ENCODE data around the gene TOMM5.
"Not testable (repeated sequence)": the region's sequence is repeated elsewhere in the genome, so short reads cannot be mapped to it uniquely, and the experiment has no call there.

TOMM5 gene

DNA sequence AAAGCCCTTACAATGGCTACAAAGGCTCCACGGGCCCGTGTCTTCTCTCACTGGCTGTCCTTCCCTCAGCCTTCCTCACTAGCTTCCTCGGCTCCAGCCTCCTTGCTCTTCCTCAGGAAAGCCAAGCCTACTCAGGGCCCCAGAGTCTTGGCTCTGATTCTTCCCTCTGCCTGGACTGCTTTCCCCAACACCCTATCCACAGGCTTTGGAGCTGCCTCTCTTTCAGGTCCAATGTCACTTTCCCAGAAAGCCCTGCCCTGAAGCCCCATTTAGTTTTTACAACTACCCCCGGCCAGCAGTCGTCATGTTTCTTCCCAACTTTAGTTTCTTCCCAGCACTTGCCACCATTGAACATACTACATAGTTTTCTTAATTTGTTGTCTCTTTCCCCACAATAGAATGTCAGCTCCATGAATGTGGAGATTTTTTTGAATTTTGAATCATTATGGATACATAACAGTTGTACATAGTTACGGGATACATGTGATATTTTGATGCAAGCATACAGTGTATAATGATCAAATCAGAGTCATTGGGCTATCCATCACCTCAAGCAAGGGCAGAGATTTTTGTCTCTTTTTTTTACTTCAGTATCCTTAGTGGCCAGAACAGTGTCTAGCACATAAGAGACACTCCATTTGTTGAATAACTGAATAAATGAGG, 17.5 kb upstream of the TOMM5 start:
- TF ChIP-seq, protein P1, sequence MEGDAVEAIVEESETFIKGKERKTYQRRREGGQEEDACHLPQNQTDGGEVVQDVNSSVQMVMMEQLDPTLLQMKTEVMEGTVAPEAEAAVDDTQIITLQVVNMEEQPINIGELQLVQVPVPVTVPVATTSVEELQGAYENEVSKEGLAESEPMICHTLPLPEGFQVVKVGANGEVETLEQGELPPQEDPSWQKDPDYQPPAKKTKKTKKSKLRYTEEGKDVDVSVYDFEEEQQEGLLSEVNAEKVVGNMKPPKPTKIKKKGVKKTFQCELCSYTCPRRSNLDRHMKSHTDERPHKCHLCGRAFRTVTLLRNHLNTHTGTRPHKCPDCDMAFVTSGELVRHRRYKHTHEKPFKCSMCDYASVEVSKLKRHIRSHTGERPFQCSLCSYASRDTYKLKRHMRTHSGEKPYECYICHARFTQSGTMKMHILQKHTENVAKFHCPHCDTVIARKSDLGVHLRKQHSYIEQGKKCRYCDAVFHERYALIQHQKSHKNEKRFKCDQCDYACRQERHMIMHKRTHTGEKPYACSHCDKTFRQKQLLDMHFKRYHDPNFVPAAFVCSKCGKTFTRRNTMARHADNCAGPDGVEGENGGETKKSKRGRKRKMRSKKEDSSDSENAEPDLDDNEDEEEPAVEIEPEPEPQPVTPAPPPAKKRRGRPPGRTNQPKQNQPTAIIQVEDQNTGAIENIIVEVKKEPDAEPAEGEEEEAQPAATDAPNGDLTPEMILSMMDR (IDR thresholded peaks at IDR 0.05; ENCODE audit: low read depth, low read length) = no peak
- Histone ChIP-seq H3K9me3 (no peaks in the 10 kb centered on the region), H3K27me3 (no peaks in the 10 kb centered on the region), H3K4me3 (ENCODE audit: low read depth, low read length) (no peak overlapping the region), H3K4me1 (no peaks in the 10 kb centered on the region; the same call in 1 of the 2 replicates), H3K36me3 (no peaks in the 10 kb centered on the region)
- no peak for DNase-seq

DNA sequence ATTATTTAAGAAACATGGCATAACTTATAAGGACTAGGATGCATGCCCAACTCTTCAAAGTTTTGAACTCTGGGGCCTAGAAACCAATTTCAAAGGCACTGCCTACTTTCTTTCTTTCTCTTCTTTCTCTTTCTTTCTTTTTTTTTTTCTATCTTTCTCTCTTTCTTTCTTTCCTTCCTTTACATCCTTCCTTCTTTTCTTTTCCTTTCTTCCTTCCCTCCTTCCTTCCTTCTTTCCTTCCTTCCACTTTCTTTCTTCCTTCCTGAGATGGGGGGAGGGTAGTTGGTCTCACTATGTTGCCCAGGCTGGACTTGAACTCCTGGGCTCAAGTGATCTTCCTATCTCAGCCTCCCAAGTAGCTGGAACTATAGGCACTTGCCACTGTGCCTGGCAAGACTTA, 15.9 kb upstream of the TOMM5 start:
- DNase-seq = no peak
- no peaks in the 10 kb centered on the region for H3K36me3 ChIP-seq
- no peaks in the 10 kb centered on the region for H3K27me3 ChIP-seq
- H3K9me3 ChIP-seq = no peaks in the 10 kb centered on the region
- H3K4me1 ChIP-seq = no peaks in the 10 kb centered on the region; the same call in 1 of the 2 replicates
- no peak overlapping the region for H3K4me3 ChIP-seq (ENCODE audit: low read depth, low read length)
- TF ChIP-seq, protein P1 (IDR thresholded peaks at IDR 0.05; ENCODE audit: low read depth, low read length) = no peak

DNA sequence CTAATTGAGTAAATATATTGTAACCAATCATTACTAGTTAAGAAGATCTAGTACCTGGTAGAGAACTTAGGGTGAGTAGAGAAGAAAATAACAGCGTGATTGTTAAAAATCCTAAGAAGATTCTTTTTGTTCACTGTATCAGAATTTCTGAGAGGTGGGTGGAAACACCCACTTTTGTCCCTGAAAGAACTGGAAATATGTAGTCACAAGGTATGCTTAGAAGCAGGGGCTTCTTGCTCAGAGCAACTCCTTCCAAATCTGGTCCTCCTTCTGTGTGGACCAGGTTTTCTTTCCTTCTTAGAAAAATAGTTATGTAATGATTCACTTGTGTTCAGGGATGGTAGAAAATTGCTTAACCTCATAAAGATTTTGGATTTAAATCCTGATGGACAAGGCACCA, 11.9 kb upstream of the TOMM5 start:
- no peaks in the 10 kb centered on the region for H3K27me3 ChIP-seq
- H3K4me1 ChIP-seq = peaks cover 6% of the 10 kb centered on the region; the same call in 1 of the 2 replicates
- no peaks in the 10 kb centered on the region for H3K36me3 ChIP-seq
- H3K4me3 ChIP-seq (ENCODE audit: low read depth, low read length) = no peak overlapping the region
- TF ChIP-seq, protein P1 (IDR thresholded peaks at IDR 0.05; ENCODE audit: low read depth, low read length) = no peak
- no peak for DNase-seq
- no peaks in the 10 kb centered on the region for H3K9me3 ChIP-seq

DNA sequence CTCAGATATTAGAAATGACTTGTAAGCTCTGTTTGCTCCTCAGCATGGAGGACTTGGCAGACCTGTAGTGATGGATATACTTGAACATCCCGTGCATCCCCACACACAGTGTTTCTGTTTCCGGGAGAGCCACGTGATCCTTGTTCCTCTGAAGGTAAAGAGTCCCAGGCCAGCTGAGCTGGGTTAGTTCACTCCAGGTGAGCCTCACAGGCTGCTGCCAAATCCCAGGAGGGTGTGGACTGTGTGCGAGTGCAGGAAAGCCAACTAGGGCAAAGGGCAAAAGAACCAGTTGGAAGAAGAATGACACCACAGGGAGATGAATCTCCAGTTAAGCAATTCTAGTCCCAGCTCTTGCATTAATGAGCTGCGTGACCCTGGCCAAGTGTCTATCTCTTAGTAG, 10.4 kb upstream of the TOMM5 start:
- Histone ChIP-seq H3K4me3 (ENCODE audit: low read depth, low read length) (no peak overlapping the region), H3K9me3 (no peaks in the 10 kb centered on the region), H3K36me3 (no peaks in the 10 kb centered on the region), H3K4me1 (peaks cover 6% of the 10 kb centered on the region; the same call in 1 of the 2 replicates), H3K27me3 (no peaks in the 10 kb centered on the region)
- TF ChIP-seq, protein P1 (IDR thresholded peaks at IDR 0.05; ENCODE audit: low read depth, low read length) = no peak
- no peak for DNase-seq

DNA sequence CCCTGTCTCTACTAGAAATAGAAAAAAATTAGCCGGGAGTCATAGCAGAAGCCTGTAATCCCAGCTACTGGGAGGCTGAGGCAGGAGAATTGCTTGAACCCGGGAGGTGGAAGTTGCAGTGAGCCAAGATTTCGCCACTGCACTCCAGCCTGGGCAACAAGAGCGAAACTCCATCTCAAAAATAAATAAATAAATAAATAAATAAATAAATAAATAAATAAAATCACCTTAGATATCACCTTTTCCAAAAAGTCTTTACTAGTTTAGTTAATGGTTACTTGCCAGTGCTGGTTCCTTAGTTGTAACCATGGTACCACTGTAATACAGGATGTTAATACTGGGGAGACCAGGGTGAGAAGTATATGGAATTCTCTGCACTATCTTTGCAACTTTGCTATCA, 9.7 kb upstream of the TOMM5 start:
- not testable (repeated sequence) for H3K36me3 ChIP-seq; DNase-seq; H3K9me3 ChIP-seq; H3K4me1 ChIP-seq; H3K27me3 ChIP-seq; H3K4me3 ChIP-seq (ENCODE audit: low read depth, low read length)

DNA sequence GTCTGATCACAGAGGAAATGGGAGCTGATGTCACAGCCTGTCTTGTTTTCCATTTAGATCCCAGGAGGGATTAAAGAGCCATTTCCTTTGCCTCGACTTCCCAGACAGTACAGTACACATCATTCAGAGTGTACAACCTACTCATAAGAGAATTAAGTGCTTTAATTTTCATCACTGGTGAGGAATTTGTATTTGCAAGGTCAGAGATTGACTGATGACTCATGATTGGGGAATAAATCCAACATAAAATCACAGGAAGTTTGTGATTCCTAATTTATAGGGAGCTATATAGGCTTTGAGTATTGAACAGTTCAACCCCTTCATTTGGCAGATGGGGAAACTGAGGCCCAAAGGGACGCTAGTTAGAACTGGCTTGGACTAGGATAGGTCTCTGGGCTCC, 4.1 kb upstream of the TOMM5 start:
- Histone ChIP-seq H3K4me3 (ENCODE audit: low read depth, low read length) (no peak overlapping the region), H3K27me3 (no peaks in the 10 kb centered on the region; the same call in 1 of the 2 replicates), H3K4me1 (peaks cover 6% of the 10 kb centered on the region; the same call in 1 of the 2 replicates), H3K9me3 (no peaks in the 10 kb centered on the region), H3K36me3 (no peaks in the 10 kb centered on the region)
- TF ChIP-seq, protein P1 (IDR thresholded peaks at IDR 0.05; ENCODE audit: low read depth, low read length) = no peak
- DNase-seq = no peak

Measured in BE2C (cell line).